HepG2 (cell line): ENCODE measurements around the gene BUB1. TPM values are rescaled to one million over a fixed set of nuclear protein-coding genes. Genes with fewer than 3 reads are reported as not detected.

ENCODE experiments used
- ATAC-seq: fragments of 200-7000 bp; cut with Tn5 transposase; 3 replicates; pipeline ENCODE4 v1.9.1; 2020; ENCODE audit warnings: mild to moderate bottlenecking, moderate library complexity
- BruUV-seq: library from RNA; stranded (reverse); fragments of 400-500 nt; replicated peaks from 2 replicates; lab custom pipeline; 2021; lab: Mats Ljungman, UMichigan
- CTCF ChIA-PET: fragments of 300-600 bp; formaldehyde crosslinking; extraction: SDS; loops from one replicate; lab custom pipeline; 2021; ENCODE audit warnings: low total read pairs, inconsistent platforms, low intra/inter-chr PET ratio; lab: Yijun Ruan, JAX
- POLR2A ChIA-PET: fragments of 350-600 bp; sonication (Branson Sonifier 250); formaldehyde crosslinking; loops from one replicate; lab custom pipeline; 2020; ENCODE audit warnings: antibody characterized with exemption, inconsistent platforms; lab: Yijun Ruan, JAX
- DNase-seq: peaks from one replicate; pipeline ENCODE4 v3.0.0-alpha.2; 2015; ENCODE audit warnings: low spot score
- FAIRE-seq: peaks from 3 replicates; lab custom pipeline; 2011; peaks lifted over from hg19 to GRCh38; lab: Jason Lieb, UNC
- H2AFZ ChIP-seq: one replicate; pipeline ENCODE4 v1.6.1; 2011; ENCODE audit warnings: low read length, inconsistent platforms
- H3K27ac ChIP-seq: fragments of 300-600 bp; 3 replicates; pipeline ENCODE4 v1.8.0; 2011; ENCODE audit warnings: mixed run types, mild to moderate bottlenecking, mixed read lengths, low read length, inconsistent platforms; ENCODE audit not compliant: insufficient read depth; ENCODE audit errors: extremely low read length
- H3K27me3 ChIP-seq, 2 experiments: fragments of 200-600 bp in 1 of 2; 2 replicates in 1 of 2; 3 replicates in 1 of 2; pipeline versions ENCODE4 v1.6.0 to v1.8.0; 2011; ENCODE audit warnings: low read length in 2 of 2, mild to moderate bottlenecking in 2 of 2, moderate library complexity in 2 of 2, inconsistent platforms in 1 of 2; ENCODE audit not compliant: insufficient read depth in 2 of 2, control insufficient read depth in 1 of 2
- H3K36me3 ChIP-seq, 2 experiments: fragments of 200-600 bp in 1 of 2; replicated peaks in 1 of 2; 2 replicates in 1 of 2; 3 replicates in 1 of 2; pipeline versions ENCODE4 v1.5.1 to v1.8.0; 2011; ENCODE audit warnings: low read length in 2 of 2, inconsistent platforms in 1 of 2; ENCODE audit not compliant: insufficient read depth in 2 of 2, control insufficient read depth in 1 of 2
- H3K4me1 ChIP-seq: 2 replicates; pipeline ENCODE4 v1.5.1; 2012; ENCODE audit warnings: low read length, inconsistent platforms; ENCODE audit not compliant: insufficient read depth
- H3K4me2 ChIP-seq: 2 replicates; pipeline ENCODE4 v1.6.0; 2011; ENCODE audit warnings: low read depth, low read length, inconsistent platforms
- H3K4me3 ChIP-seq, 3 experiments: fragments of 200-600 bp in 1 of 3; sonication (generic), shearing (Covaris generic) in 1 of 3; replicated peaks in 1 of 3; 2 replicates each; pipeline ENCODE4 v1.5.1; 2011 to 2016; ENCODE audit warnings: low read length in 3 of 3, inconsistent platforms in 2 of 3, low read depth in 2 of 3, mild to moderate bottlenecking in 2 of 3, control low read depth in 1 of 3, mixed read lengths in 1 of 3; ENCODE audit not compliant: insufficient read depth in 1 of 3
- H3K79me2 ChIP-seq: one replicate; pipeline ENCODE4 v1.6.1; 2011; ENCODE audit warnings: low read length, inconsistent platforms; ENCODE audit not compliant: insufficient read depth
- H3K9ac ChIP-seq: 2 replicates; pipeline ENCODE4 v1.6.0; 2011; ENCODE audit warnings: mild to moderate bottlenecking, low read depth, low read length, inconsistent platforms; ENCODE audit not compliant: insufficient read depth
- H3K9me3 ChIP-seq: 2 replicates; pipeline ENCODE4 v1.5.1; 2012; ENCODE audit warnings: mild to moderate bottlenecking, low read length
- H4K20me1 ChIP-seq: 2 replicates; pipeline ENCODE4 v1.6.0; 2011; ENCODE audit warnings: inconsistent platforms, mild to moderate bottlenecking, low read length, moderate library complexity; ENCODE audit not compliant: insufficient read depth
- MTERF4 ChIP-seq: sonication (generic); formaldehyde crosslinking; IDR thresholded peaks from 2 replicates; pipeline ENCODE4 v1.8.0; 2023; ENCODE audit warnings: mild to moderate bottlenecking, missing genetic modification reagents
- NFKBIZ ChIP-seq: IDR thresholded peaks from 2 replicates; pipeline ENCODE4 v1.6.1; 2018; ENCODE audit warnings: missing genetic modification reagents, missing compliant biosample characterization
- NFYC ChIP-seq: IDR thresholded peaks from 2 replicates; pipeline ENCODE4 v1.6.1; 2016; ENCODE audit warnings: missing genetic modification reagents, missing compliant biosample characterization
- PHF21A ChIP-seq: sonication (generic); formaldehyde crosslinking; IDR thresholded peaks from 2 replicates; pipeline ENCODE4 v1.5.0; 2020; ENCODE audit warnings: mild to moderate bottlenecking, missing genetic modification reagents
- SP5 ChIP-seq: IDR thresholded peaks from 2 replicates; pipeline ENCODE4 v1.6.1; 2016; ENCODE audit warnings: low read depth, borderline replicate concordance
- SRSF4 ChIP-seq: fragments of 200-400 bp; formaldehyde crosslinking; IDR thresholded peaks from one replicate; pipeline ENCODE4 v1.6.1; 2018; ENCODE audit warnings: mild to moderate bottlenecking, low read depth, low read length, moderate library complexity; ENCODE audit not compliant: poor library complexity, severe bottlenecking
- TCF12 ChIP-seq, 2 experiments: fragments of 450-650 bp in 1 of 2; sonication (generic) in 1 of 2; formaldehyde crosslinking in 1 of 2; IDR thresholded peaks; 2 replicates each; pipeline versions ENCODE4 v1.6.1 to v1.8.0; 2017 to 2022; ENCODE audit warnings: antibody characterized with exemption in 1 of 2, mild to moderate bottlenecking in 1 of 2, missing genetic modification reagents in 1 of 2, moderate library complexity in 1 of 2
- ZBTB1 ChIP-seq: sonication (generic); formaldehyde crosslinking; IDR thresholded peaks from 2 replicates; pipeline ENCODE4 v1.4.0; 2020; ENCODE audit warnings: missing genetic modification reagents, borderline replicate concordance
- ZBTB3 ChIP-seq: sonication (generic); formaldehyde crosslinking; IDR thresholded peaks from 2 replicates; pipeline ENCODE4 v1.4.0; 2020; ENCODE audit warnings: low read depth, mild to moderate bottlenecking, moderate library complexity, missing genetic modification reagents, borderline replicate concordance
- ZFP37 ChIP-seq: sonication (generic); formaldehyde crosslinking; IDR thresholded peaks from 2 replicates; pipeline ENCODE4 v1.4.0; 2020; ENCODE audit warnings: missing genetic modification reagents, borderline replicate concordance
- ZNF10 ChIP-seq: sonication (generic); formaldehyde crosslinking; IDR thresholded peaks from 2 replicates; pipeline ENCODE4 v1.4.0; 2020; ENCODE audit warnings: mild to moderate bottlenecking, low read depth, missing genetic modification reagents, borderline replicate concordance
- ZNF12 ChIP-seq: sonication (generic); formaldehyde crosslinking; IDR thresholded peaks from 2 replicates; pipeline ENCODE4 v1.5.0; 2020; ENCODE audit warnings: missing genetic modification reagents
- ZNF468 ChIP-seq: sonication (generic); formaldehyde crosslinking; IDR thresholded peaks from 2 replicates; pipeline ENCODE4 v1.8.0; 2022; ENCODE audit warnings: mild to moderate bottlenecking, moderate library complexity, missing genetic modification reagents
- ZNF678 ChIP-seq: sonication (generic); formaldehyde crosslinking; IDR thresholded peaks from 2 replicates; pipeline ENCODE4 v1.4.0; 2020; ENCODE audit warnings: mild to moderate bottlenecking, missing genetic modification reagents
- ZNF7 ChIP-seq: IDR thresholded peaks from 2 replicates; pipeline ENCODE4 v1.6.1; 2016; ENCODE audit warnings: missing biosample characterization, missing genetic modification reagents
- WGBS: methylation state at CpG from one replicate; pipeline ENCODE4 v1.1.6; 2017; ENCODE audit warnings: low lambda C conversion rate; 5-methylcytosine and 5-hydroxymethylcytosine counted together
- in situ Hi-C: cut with HindIII; loops from 2 replicates; pipeline ENCODE4 v1.10.0; 2017; ENCODE audit warnings: low pct_unique_long_range_greater_than_20kb; ENCODE audit not compliant: extremely low pct_ligation_motif_present
- intact Hi-C: fragments of 100-400 bp; cut with micrococcal nuclease; formaldehyde crosslinking; loops from one replicate; pipeline ENCODE4 v1.10.0; 2022; ENCODE audit not compliant: unreplicated experiment
- polyA plus RNA-seq, 8 experiments: library from polyadenylated mRNA; depleted of rRNA in 3 of 8; stranded (reverse) in 7 of 8; unstranded in 1 of 8; fragments of >200 nt; fragmentation: Illumina TruSeq in 4 of 8; extraction: Trizol in 4 of 8; gene quantifications; 2 replicates each; pipeline versions ENCODE4 v1.2.1 to v1.2.3, GENCODE V29; 2011 to 2016; ENCODE audit warnings: low read depth in 4 of 8, missing spikeins in 1 of 8, mixed read lengths in 1 of 8; ENCODE audit not compliant: insufficient read depth in 1 of 8
- total RNA-seq, 5 experiments: library from RNA; depleted of rRNA; stranded (reverse); fragments of >200 nt; fragmentation: Illumina TruSeq; extraction: Trizol; gene quantifications; 2 replicates each; pipeline ENCODE4 v1.2.3, GENCODE V29; 2016; ENCODE audit warnings: low read depth in 1 of 5
- TF ChIP-seq, protein P1 (sequence below): sonication (generic); formaldehyde crosslinking; IDR thresholded peaks from 2 replicates; pipeline ENCODE4 v1.5.0; 2020; ENCODE audit warnings: mild to moderate bottlenecking, missing genetic modification reagents, borderline replicate concordance

Gene BUB1
- total and polyA plus RNA-seq, 2 of the 13 experiments (the other 11 are each of a cell fraction or from before 2014, with no cell fraction given), result 27.8 to 52.6 TPM

- TF ChIP-seq PHF21A (CRISPR knock-in tag), result no peak
- no peak for TF ChIP-seq ZNF468 (CRISPR knock-in tag)
- TF ChIP-seq ZNF12 (CRISPR knock-in tag), result no peak
- TF ChIP-seq SP5, result no peak
- TF ChIP-seq SRSF4, result no peak
- TF ChIP-seq ZFP37 (CRISPR knock-in tag), result no peak
- TF ChIP-seq ZNF678 (CRISPR knock-in tag), result no peak
Measured at GRCh38 chr2:110673201-110673600, 4.7 kb downstream of the BUB1 start (continued).

DNA sequence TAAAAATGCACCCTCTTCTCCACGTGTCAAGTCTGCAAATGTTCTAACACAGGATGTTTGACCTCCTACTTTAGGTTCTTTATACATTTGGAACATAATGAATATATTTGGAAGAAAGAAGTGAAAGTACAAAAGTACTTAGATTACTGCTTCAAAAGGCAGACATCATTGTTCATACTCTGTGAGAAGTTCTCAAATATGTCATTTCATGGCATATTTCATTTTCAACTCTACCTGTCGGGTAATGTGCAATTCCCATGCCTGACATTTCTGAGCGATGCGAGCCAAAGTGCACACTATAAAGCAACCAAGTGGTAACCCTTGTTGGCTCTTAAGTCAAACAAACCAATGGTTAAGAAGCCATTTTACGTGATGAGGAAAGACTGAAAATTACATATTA, 7.0 kb downstream of the BUB1 start:
- no peak overlapping the region for H3K27ac ChIP-seq
- H3K36me3 ChIP-seq, result peaks cover 25 to 83% of the 10 kb centered on the region in 2 experiments
- no peaks in the 10 kb centered on the region for H3K9me3 ChIP-seq
- DNase-seq, result no peak
- 98% methylated on average over 5 of the region's 5 CpGs for WGBS
- FAIRE-seq, result no peak
- ATAC-seq, result no peak
- peaks cover 15% of the 10 kb centered on the region for H3K79me2 ChIP-seq
- no peak overlapping the region for H3K9ac ChIP-seq
- H3K4me3 ChIP-seq, result no peak overlapping the region
- ChIA-PET CTCF (no interaction called here), POLR2A (no interaction called here)
- peaks cover 14% of the 10 kb centered on the region for H3K4me1 ChIP-seq
- in situ Hi-C loops, result no loop called here
- no TSS peak for BruUV-seq
- intact Hi-C loops, result no loop called here
- H2AFZ ChIP-seq, result no peak overlapping the region
- H3K27me3 ChIP-seq, result no peaks in the 10 kb centered on the region
- H4K20me1 ChIP-seq, result no peaks in the 10 kb centered on the region
- no peak overlapping the region for H3K4me2 ChIP-seq
- TF ChIP-seq, protein P1, sequence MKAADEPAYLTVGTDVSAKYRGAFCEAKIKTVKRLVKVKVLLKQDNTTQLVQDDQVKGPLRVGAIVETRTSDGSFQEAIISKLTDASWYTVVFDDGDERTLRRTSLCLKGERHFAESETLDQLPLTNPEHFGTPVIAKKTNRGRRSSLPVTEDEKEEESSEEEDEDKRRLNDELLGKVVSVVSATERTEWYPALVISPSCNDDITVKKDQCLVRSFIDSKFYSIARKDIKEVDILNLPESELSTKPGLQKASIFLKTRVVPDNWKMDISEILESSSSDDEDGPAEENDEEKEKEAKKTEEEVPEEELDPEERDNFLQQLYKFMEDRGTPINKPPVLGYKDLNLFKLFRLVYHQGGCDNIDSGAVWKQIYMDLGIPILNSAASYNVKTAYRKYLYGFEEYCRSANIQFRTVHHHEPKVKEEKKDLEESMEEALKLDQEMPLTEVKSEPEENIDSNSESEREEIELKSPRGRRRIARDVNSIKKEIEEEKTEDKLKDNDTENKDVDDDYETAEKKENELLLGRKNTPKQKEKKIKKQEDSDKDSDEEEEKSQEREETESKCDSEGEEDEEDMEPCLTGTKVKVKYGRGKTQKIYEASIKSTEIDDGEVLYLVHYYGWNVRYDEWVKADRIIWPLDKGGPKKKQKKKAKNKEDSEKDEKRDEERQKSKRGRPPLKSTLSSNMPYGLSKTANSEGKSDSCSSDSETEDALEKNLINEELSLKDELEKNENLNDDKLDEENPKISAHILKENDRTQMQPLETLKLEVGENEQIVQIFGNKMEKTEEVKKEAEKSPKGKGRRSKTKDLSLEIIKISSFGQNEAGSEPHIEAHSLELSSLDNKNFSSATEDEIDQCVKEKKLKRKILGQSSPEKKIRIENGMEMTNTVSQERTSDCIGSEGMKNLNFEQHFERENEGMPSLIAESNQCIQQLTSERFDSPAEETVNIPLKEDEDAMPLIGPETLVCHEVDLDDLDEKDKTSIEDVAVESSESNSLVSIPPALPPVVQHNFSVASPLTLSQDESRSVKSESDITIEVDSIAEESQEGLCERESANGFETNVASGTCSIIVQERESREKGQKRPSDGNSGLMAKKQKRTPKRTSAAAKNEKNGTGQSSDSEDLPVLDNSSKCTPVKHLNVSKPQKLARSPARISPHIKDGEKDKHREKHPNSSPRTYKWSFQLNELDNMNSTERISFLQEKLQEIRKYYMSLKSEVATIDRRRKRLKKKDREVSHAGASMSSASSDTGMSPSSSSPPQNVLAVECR (CRISPR knock-in tag), result no peak
- TF ChIP-seq ZNF10 (CRISPR knock-in tag), result no peak
- TF ChIP-seq MTERF4, result no peak
- TF ChIP-seq ZBTB3 (CRISPR knock-in tag), result no peak
- TF ChIP-seq NFKBIZ, result no peak
- TF ChIP-seq TCF12 (IDR thresholded peaks at IDR 0.05), result no peak
- TF ChIP-seq TCF12 (CRISPR knock-in tag; IDR thresholded peaks at IDR 0.05), result no peak
- TF ChIP-seq ZBTB1, result no peak
- no peak for TF ChIP-seq ZNF7 (CRISPR knock-in tag)
- TF ChIP-seq NFYC, result no peak
